MCF 10A (cell line): ENCODE data around the gene FBRSL1. TPM values are rescaled to one million over a fixed set of nuclear protein-coding genes. Genes with fewer than 3 reads are reported as not detected.
"Not testable (repeated sequence)": the region's sequence is repeated elsewhere in the genome, so short reads cannot be mapped to it uniquely, and the experiment has no call there.

Experiments used
- BruUV-seq: library from RNA; stranded (reverse); fragments of 400-500 nt; replicated peaks from 2 replicates; lab custom pipeline; 2021; lab: Mats Ljungman, UMichigan
- CTCF ChIA-PET: fragments of 300-600 bp; sonication (Branson Sonifier 250); formaldehyde crosslinking; extraction: SDS; loops from one replicate; lab custom pipeline; 2021; ENCODE audit warnings: antibody characterized with exemption, inconsistent platforms; lab: Yijun Ruan, JAX
- POLR2A ChIA-PET: fragments of 300-600, 350-650 bp; sonication (Branson Sonifier 250); formaldehyde crosslinking; extraction: SDS; loops from one replicate; lab custom pipeline; 2020; ENCODE audit warnings: antibody characterized with exemption, inconsistent platforms; lab: Yijun Ruan, JAX
- DNase-seq: peaks from one replicate; pipeline ENCODE4 v3.0.0-alpha.2; 2018; ENCODE audit not compliant: unreplicated experiment
- H3K27ac Mint-ChIP-seq: one replicate; pipeline ENCODE4 v1.8.0; 2022; ENCODE audit warnings: mild to moderate bottlenecking, low read depth, mixed read lengths; ENCODE audit not compliant: unreplicated experiment
- H3K27me3 Mint-ChIP-seq: one replicate; pipeline ENCODE4 v1.8.0; 2022; ENCODE audit warnings: mixed read lengths; ENCODE audit not compliant: insufficient read depth, unreplicated experiment
- H3K36me3 Mint-ChIP-seq: one replicate; pipeline ENCODE4 v1.8.0; 2022; ENCODE audit warnings: mild to moderate bottlenecking, moderate library complexity, mixed read lengths; ENCODE audit not compliant: insufficient read depth, unreplicated experiment
- H3K4me1 Mint-ChIP-seq: one replicate; pipeline ENCODE4 v1.8.0; 2022; ENCODE audit warnings: mixed read lengths; ENCODE audit not compliant: insufficient read depth, unreplicated experiment
- H3K4me3 Mint-ChIP-seq: one replicate; pipeline ENCODE4 v1.8.0; 2022; ENCODE audit warnings: mild to moderate bottlenecking, moderate library complexity, mixed read lengths; ENCODE audit not compliant: unreplicated experiment
- H3K9me3 Mint-ChIP-seq: one replicate; pipeline ENCODE4 v1.8.0; 2022; ENCODE audit warnings: mixed read lengths; ENCODE audit not compliant: unreplicated experiment
- CTCF ChIP-seq: fragments of 200-600 bp; IDR thresholded peaks from one replicate; pipeline ENCODE4 v1.8.0; 2022; ENCODE audit warnings: antibody characterized with exemption, mild to moderate bottlenecking; ENCODE audit not compliant: unreplicated experiment
- intact Hi-C: fragments of 100-400 bp; cut with micrococcal nuclease; formaldehyde crosslinking; loops from 2 replicates; pipeline ENCODE4 v1.14.1; 2022
- total RNA-seq: library from RNA; stranded (reverse); gene quantifications from 2 replicates; pipeline ENCODE4 v1.2.3, GENCODE V29; 2022

FBRSL1 gene
- total RNA-seq, 1 experiment from 2014 or later, result 47.4 TPM

GRCh38 chr12:132530447-132530846 lies 40.5 kb downstream of the FBRSL1 start:
- H3K27me3 Mint-ChIP-seq, result no peaks in the 10 kb centered on the region
- H3K9me3 Mint-ChIP-seq, result peaks cover 6% of the 10 kb centered on the region
- intact Hi-C loops, result no loop called here
- no peak overlapping the region for H3K27ac Mint-ChIP-seq
- H3K4me1 Mint-ChIP-seq, result peaks cover 7% of the 10 kb centered on the region
- no peak for DNase-seq
- no peaks in the 10 kb centered on the region for H3K36me3 Mint-ChIP-seq
- ChIA-PET CTCF (interaction anchor here (0.6 to 1.6 kb wide), 2 partner anchors 115 to 209 kb away, joined by 3 read pairs; no protein-coding TSS in a partner anchor), POLR2A (no interaction called here)
- TF ChIP-seq CTCF, result no peak
- no peak overlapping the region for H3K4me3 Mint-ChIP-seq
- no TSS peak for BruUV-seq

- Mint-ChIP-seq H3K27me3 (no peaks in the 10 kb centered on the region), H3K9me3 (peaks cover 10% of the 10 kb centered on the region)
Measured at GRCh38 chr12:132530851-132531250, 40.9 kb downstream of the FBRSL1 start.

GRCh38 chr12:132532711-132533583 lies 43.0 kb downstream of the FBRSL1 start:
- H3K27ac Mint-ChIP-seq, POLR2A ChIA-PET: not testable (repeated sequence)

More at GRCh38 chr12:132530851-132531250, 40.9 kb downstream of the FBRSL1 start:
- intact Hi-C loops, result no loop called here
- Mint-ChIP-seq H3K4me1 (peaks cover 7% of the 10 kb centered on the region), H3K36me3 (no peaks in the 10 kb centered on the region), H3K4me3 (no peak overlapping the region), H3K27ac (no peak overlapping the region)
- ChIA-PET CTCF (interaction anchor here (1.6 kb wide), 1 partner anchor 116 kb away, joined by 3 read pairs; no protein-coding TSS in a partner anchor), POLR2A (no interaction called here)
- DNase-seq, result no peak
- TF ChIP-seq CTCF, result no peak
- BruUV-seq, result no TSS peak

GRCh38 chr12:132533584-132533958 lies 43.6 kb downstream of the FBRSL1 start:
- Mint-ChIP-seq H3K27ac (no peak overlapping the region), H3K36me3 (peaks cover 4% of the 10 kb centered on the region), H3K4me1 (peaks cover 7% of the 10 kb centered on the region), H3K27me3 (no peaks in the 10 kb centered on the region), H3K4me3 (no peak overlapping the region), H3K9me3 (peaks cover 18% of the 10 kb centered on the region)
- intact Hi-C loops, result no loop called here
- no peak for DNase-seq
- no peak for TF ChIP-seq CTCF
- BruUV-seq, result no TSS peak
- CTCF ChIA-PET, result no interaction called here
- POLR2A ChIA-PET, result no interaction called here

More at GRCh38 chr12:132532711-132533583, 43.0 kb downstream of the FBRSL1 start:
- H3K27me3 Mint-ChIP-seq, H3K36me3 Mint-ChIP-seq, intact Hi-C loops, BruUV-seq, DNase-seq, H3K4me1 Mint-ChIP-seq, H3K4me3 Mint-ChIP-seq, CTCF ChIA-PET: not testable (repeated sequence)
- H3K9me3 Mint-ChIP-seq, result peaks cover 18% of the 10 kb centered on the region
